Kidney (tissue), 14 donors: Measurements from ENCODE around the gene NFATC4. TPM values are rescaled to one million over a fixed set of nuclear protein-coding genes. Genes with fewer than 3 reads are reported as not detected.

ENCODE experiments used
- DNase-seq, 5 donors: peaks; one replicate each; pipeline ENCODE4 v3.0.0-alpha.2; 2013 to 2020
- FAIRE-seq: peaks from 2 replicates; lab custom pipeline; 2012; peaks lifted over from hg19 to GRCh38; lab: Jason Lieb, UNC
- H3K27ac ChIP-seq, 2 donors: one replicate each; pipeline ENCODE4 v1.7.0; 2013; ENCODE audit warnings: low read depth in 2 of 2, low read length in 2 of 2, inconsistent platforms in 1 of 2
- H3K27me3 ChIP-seq: one replicate; pipeline ENCODE4 v1.7.1; 2013; ENCODE audit warnings: low read length, inconsistent platforms; ENCODE audit not compliant: control insufficient read depth, insufficient read depth
- H3K36me3 ChIP-seq, 3 donors: one replicate each; pipeline versions ENCODE4 v1.7.0 to v1.7.1; 2013; ENCODE audit warnings: low read length in 3 of 3, control low read depth in 1 of 3, inconsistent platforms in 1 of 3; ENCODE audit not compliant: insufficient read depth in 3 of 3, control insufficient read depth in 2 of 3
- H3K4me1 ChIP-seq, 3 donors: one replicate each; pipeline versions ENCODE4 v1.7.0 to v1.7.1; 2013; ENCODE audit warnings: low read length in 3 of 3, inconsistent platforms in 1 of 3, low read depth in 1 of 3; ENCODE audit not compliant: control insufficient read depth in 2 of 3, insufficient read depth in 2 of 3
- H3K4me3 ChIP-seq, 3 donors: one replicate each; pipeline versions ENCODE4 v1.7.0 to v1.8.1; 2013; ENCODE audit warnings: low read length in 3 of 3, control low read depth in 1 of 3, inconsistent platforms in 1 of 3
- H3K9ac ChIP-seq, 3 donors: one replicate each; pipeline versions ENCODE4 v1.7.0 to v1.7.1; 2013; ENCODE audit warnings: low read length in 3 of 3, control low read depth in 1 of 3, inconsistent platforms in 1 of 3
- H3K9me3 ChIP-seq, 3 donors: one replicate each; pipeline versions ENCODE4 v1.7.0 to v1.7.1; 2013; ENCODE audit warnings: low read length in 3 of 3, control low read depth in 1 of 3, inconsistent platforms in 1 of 3; ENCODE audit not compliant: control insufficient read depth in 2 of 3, insufficient read depth in 1 of 3
- intact Hi-C: fragments of 100-400 bp; cut with DNase I; formaldehyde crosslinking; loops from one replicate; pipeline ENCODE4 v1.11.1; 2022
- polyA plus RNA-seq: library from polyadenylated mRNA; stranded (reverse); fragments of 350-450 nt; fragmentation: Illumina TruSeq; extraction: RNeasy Lipid Tissue Mini Kit (QIAGEN cat#74804); gene quantifications from one replicate; pipeline ENCODE4 v1.2.3, GENCODE V29; 2014; ENCODE audit warnings: low read depth, low replicate concordance; ENCODE audit not compliant: insufficient read depth
- total RNA-seq: library from RNA; stranded (reverse); fragmentation: NEBNext Ultra II Directional; extraction: Animal tissue kit (Norgen Biotek cat#: 25700); gene quantifications from one replicate; pipeline ENCODE4 v1.2.1, GENCODE V29; 2021
- TF ChIP-seq, protein P1 (sequence below): IDR thresholded peaks from 3 replicates; pipeline ENCODE4 v1.5.1; 2012; ENCODE audit warnings: mild to moderate bottlenecking, moderate library complexity, borderline replicate concordance; ENCODE audit not compliant: insufficient read depth; ENCODE audit errors: extremely low read depth
- donor health status: control.
- donor health status: control.
- donor health status: control.
- donor health status: control.
- donor health status: control.
- donor health status: DM: yes; HTN: yes; CAD: no.
- donor health status: Normal renal cell carcinoma (clear cell type).

The NFATC4 gene
- total and polyA plus RNA-seq, 2 donors from 2014 or later = 38.9 to 45.3 TPM

DNA sequence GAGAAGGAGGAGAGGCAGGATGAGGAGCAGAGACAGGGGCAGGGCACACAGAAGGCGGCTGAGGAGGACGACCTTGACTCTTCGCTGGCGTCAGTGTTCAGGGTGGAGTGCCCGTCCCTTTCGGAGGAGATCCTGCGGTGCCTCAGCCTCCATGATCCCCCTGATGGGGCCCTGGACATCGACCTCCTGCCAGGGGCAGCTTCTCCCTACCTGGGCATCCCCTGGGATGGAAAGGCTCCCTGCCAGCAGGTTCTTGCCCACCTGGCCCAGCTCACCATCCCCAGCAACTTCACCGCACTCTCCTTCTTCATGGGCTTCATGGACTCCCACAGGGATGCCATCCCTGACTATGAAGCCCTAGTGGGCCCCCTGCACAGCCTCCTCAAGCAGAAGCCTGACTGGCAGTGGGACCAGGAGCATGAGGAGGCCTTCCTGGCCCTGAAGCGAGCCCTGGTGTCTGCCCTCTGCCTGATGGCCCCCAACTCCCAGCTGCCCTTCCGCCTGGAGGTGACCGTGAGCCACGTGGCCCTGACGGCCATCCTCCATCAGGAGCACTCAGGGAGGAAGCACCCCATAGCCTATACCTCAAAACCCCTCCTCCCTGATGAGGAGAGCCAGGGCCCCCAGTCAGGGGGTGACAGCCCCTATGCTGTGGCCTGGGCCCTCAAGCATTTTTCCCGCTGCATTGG lies 46.9 kb downstream of the NFATC4 start:
- FAIRE-seq (no peak), DNase-seq (no peak)
- Histone ChIP-seq H3K4me1 (no peaks in the 10 kb centered on the region), H3K9ac (no peak overlapping the region), H3K27ac (no peak overlapping the region), H3K9me3 (no peaks in the 10 kb centered on the region), H3K4me3 (no peak overlapping the region), H3K27me3 (no peaks in the 10 kb centered on the region), H3K36me3 (peaks cover 0 to 7% (median 2%) of the 10 kb centered on the region in 3 donors)
- intact Hi-C loops = no loop called here
- TF ChIP-seq, protein P1, sequence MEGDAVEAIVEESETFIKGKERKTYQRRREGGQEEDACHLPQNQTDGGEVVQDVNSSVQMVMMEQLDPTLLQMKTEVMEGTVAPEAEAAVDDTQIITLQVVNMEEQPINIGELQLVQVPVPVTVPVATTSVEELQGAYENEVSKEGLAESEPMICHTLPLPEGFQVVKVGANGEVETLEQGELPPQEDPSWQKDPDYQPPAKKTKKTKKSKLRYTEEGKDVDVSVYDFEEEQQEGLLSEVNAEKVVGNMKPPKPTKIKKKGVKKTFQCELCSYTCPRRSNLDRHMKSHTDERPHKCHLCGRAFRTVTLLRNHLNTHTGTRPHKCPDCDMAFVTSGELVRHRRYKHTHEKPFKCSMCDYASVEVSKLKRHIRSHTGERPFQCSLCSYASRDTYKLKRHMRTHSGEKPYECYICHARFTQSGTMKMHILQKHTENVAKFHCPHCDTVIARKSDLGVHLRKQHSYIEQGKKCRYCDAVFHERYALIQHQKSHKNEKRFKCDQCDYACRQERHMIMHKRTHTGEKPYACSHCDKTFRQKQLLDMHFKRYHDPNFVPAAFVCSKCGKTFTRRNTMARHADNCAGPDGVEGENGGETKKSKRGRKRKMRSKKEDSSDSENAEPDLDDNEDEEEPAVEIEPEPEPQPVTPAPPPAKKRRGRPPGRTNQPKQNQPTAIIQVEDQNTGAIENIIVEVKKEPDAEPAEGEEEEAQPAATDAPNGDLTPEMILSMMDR = no peak

DNA sequence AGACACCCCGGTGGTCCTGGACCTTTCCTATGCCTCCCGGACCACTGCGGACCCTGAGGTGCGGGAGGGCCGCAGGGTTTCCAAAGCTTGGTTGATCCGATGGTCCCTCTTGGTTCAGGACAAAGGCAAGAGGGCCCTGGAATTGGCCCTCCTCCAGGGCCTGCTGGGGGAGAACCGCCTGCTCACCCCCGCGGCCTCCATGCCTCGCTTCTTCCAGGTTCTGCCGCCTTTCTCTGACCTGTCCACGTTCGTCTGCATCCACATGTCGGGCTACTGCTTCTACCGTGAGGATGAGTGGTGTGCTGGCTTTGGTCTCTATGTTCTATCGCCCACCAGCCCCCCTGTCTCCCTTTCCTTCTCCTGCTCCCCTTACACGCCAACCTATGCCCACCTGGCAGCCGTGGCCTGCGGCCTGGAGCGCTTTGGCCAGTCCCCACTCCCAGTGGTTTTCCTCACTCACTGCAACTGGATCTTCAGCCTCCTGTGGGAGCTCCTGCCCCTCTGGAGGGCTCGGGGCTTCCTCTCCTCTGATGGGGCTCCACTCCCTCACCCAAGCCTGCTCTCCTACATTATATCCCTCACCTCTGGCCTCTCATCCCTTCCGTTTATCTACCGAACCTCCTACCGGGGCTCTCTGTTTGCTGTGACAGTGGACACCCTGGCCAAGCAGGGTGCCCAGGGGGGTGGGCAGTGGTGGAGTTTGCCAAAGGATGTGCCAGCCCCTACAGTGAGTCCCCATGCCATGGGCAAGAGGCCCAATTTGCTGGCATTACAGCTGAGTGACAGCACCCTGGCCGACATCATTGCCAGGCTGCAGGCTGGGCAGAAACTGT lies 47.7 kb downstream of the NFATC4 start:
- intact Hi-C loops = no loop called here
- Histone ChIP-seq H3K36me3 (peaks cover 0 to 7% (median 2%) of the 10 kb centered on the region in 3 donors), H3K27me3 (no peaks in the 10 kb centered on the region), H3K9me3 (no peaks in the 10 kb centered on the region), H3K4me1 (no peaks in the 10 kb centered on the region), H3K9ac (no peak overlapping the region), H3K27ac (no peak overlapping the region), H3K4me3 (no peak overlapping the region)
- FAIRE-seq = no peak
- TF ChIP-seq, protein P1 = no peak
- DNase-seq = no peak

DNA sequence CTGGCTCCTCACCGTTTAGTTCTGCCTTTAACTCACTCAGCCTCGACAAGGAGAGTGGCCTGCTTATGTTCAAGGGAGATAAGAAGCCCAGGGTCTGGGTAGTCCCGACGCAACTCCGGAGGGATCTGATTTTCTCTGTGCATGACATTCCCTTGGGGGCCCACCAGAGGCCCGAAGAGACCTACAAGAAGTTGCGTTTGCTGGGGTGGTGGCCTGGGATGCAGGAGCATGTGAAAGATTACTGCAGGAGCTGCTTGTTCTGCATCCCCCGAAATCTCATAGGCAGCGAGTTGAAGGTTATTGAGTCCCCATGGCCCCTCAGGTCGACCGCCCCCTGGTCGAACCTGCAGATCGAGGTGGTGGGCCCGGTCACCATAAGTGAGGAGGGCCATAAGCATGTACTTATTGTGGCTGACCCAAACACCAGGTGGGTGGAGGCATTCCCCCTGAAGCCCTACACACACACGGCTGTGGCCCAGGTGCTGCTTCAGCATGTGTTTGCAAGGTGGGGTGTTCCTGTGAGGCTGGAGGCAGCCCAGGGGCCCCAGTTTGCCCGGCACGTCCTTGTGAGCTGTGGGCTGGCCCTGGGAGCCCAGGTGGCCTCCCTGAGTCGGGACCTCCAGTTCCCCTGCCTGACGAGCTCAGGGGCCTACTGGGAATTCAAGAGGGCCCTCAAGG lies 48.4 kb downstream of the NFATC4 start:
- TF ChIP-seq, protein P1 = no peak
- Histone ChIP-seq H3K4me1 (no peaks in the 10 kb centered on the region), H3K4me3 (no peak overlapping the region), H3K9me3 (no peaks in the 10 kb centered on the region), H3K9ac (no peak overlapping the region), H3K27ac (no peak overlapping the region), H3K27me3 (no peaks in the 10 kb centered on the region), H3K36me3 (peaks cover 0 to 7% (median 0%) of the 10 kb centered on the region in 3 donors)
- FAIRE-seq = no peak
- intact Hi-C loops = no loop called here
- DNase-seq = no peak
